Bronchial epithelial cell (primary cell): Measurements from ENCODE around the gene AGPAT4. TPM values are rescaled to one million over a fixed set of nuclear protein-coding genes. Genes with fewer than 3 reads are reported as not detected.

Experiments
- DNase-seq: peaks from one replicate; pipeline ENCODE4 v3.0.0-alpha.2; 2010; ENCODE audit warnings: low read depth
- FAIRE-seq: peaks from 2 replicates; lab custom pipeline; 2011; peaks lifted over from hg19 to GRCh38; lab: Jason Lieb, UNC
- H3K27me3 ChIP-seq: 2 replicates; pipeline ENCODE4 v1.5.1; 2011; ENCODE audit warnings: low read length; ENCODE audit not compliant: control insufficient read depth, insufficient read depth
- H3K36me3 ChIP-seq: 2 replicates; pipeline ENCODE4 v1.5.1; 2011; ENCODE audit warnings: low read length; ENCODE audit not compliant: control insufficient read depth, insufficient read depth
- H3K4me3 ChIP-seq: 2 replicates; pipeline ENCODE4 v1.5.1; 2011; ENCODE audit warnings: mild to moderate bottlenecking, low read depth, low read length, control low read depth
- CTCF ChIP-seq: IDR thresholded peaks from 2 replicates; pipeline ENCODE4 v1.5.1; 2011; ENCODE audit warnings: mild to moderate bottlenecking, moderate library complexity, low read length, control low read depth, inconsistent platforms; ENCODE audit not compliant: insufficient read depth, severe bottlenecking
- total RNA-seq: library from RNA; depleted of rRNA; stranded (reverse); fragments of >200 nt; gene quantifications from 2 replicates; pipeline ENCODE4 v1.2.1, GENCODE V29; 2014

The AGPAT4 gene
- total RNA-seq, 1 donor from 2014 or later, result 2.6 TPM

GRCh38 chr6:161136655-161137054, 137.2 kb downstream of the AGPAT4 start:
- FAIRE-seq (no peak), DNase-seq (no peak)
- no peak overlapping the region for H3K4me3 ChIP-seq
- no peaks in the 10 kb centered on the region for H3K36me3 ChIP-seq
- no peak for TF ChIP-seq CTCF
- H3K27me3 ChIP-seq, result no peaks in the 10 kb centered on the region

- H3K36me3 ChIP-seq, result no peaks in the 10 kb centered on the region
- FAIRE-seq, result peak; percentile 79
Observed at GRCh38 chr6:161135695-161136591, 137.9 kb downstream of the AGPAT4 start.

GRCh38 chr6:161134550-161135298, 139.1 kb downstream of the AGPAT4 start:
- H3K4me3 ChIP-seq, result no peak overlapping the region
- no peaks in the 10 kb centered on the region for H3K36me3 ChIP-seq
- TF ChIP-seq CTCF, result no peak
- FAIRE-seq (peak; percentile 50), DNase-seq (no peak)
- no peaks in the 10 kb centered on the region for H3K27me3 ChIP-seq

More at GRCh38 chr6:161135695-161136591, 137.9 kb downstream of the AGPAT4 start:
- no peak for TF ChIP-seq CTCF
- H3K27me3 ChIP-seq, result no peaks in the 10 kb centered on the region
- DNase-seq, result no peak
- H3K4me3 ChIP-seq, result no peak overlapping the region

GRCh38 chr6:161133963-161134362, 139.9 kb downstream of the AGPAT4 start:
- no peak for DNase-seq
- Histone ChIP-seq H3K36me3 (no peaks in the 10 kb centered on the region), H3K27me3 (no peaks in the 10 kb centered on the region), H3K4me3 (no peak overlapping the region)
- TF ChIP-seq CTCF, result no peak
- FAIRE-seq, result no peak

- FAIRE-seq (no peak), DNase-seq (no peak)
- Histone ChIP-seq H3K36me3 (no peaks in the 10 kb centered on the region), H3K27me3 (no peaks in the 10 kb centered on the region), H3K4me3 (no peak overlapping the region)
- TF ChIP-seq CTCF, result no peak
Observed at GRCh38 chr6:161132384-161132783, 141.5 kb downstream of the AGPAT4 start.
